ENCODE results near the gene MR1.
A peak's percentile ranks its signal among the peaks of the same experiment; 100 is the strongest.

The MR1 gene

DNA sequence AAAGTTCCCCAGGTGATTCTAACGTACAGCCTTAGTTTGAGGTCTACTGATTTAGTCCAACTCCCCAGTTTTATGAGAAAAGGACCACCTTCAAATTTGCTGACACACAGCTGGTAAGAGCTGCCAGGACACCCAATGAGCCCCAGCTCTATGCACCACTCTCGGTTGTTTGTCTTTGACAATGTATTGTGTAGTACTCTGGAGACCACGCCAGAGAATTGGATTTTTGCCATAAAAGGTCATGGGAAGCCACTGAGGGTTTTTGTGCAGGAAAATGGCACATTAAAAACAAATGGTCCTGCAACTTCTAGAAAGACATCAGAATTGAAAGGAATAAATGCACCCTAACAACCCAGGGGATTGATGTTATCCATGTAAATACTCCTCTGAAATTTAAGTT lies 47.6 kb downstream of the MR1 start:
- no peak overlapping the region for H3K4me3 ChIP-seq (ENCODE audit: low read length)
- H3K27me3 ChIP-seq (ENCODE audit: control insufficient read depth, insufficient read depth, low read length): no peaks in the 10 kb centered on the region
- H3K9ac ChIP-seq (ENCODE audit: low read length): no peak overlapping the region
- no peak overlapping the region for H3K27ac ChIP-seq (ENCODE audit: low read depth, low read length)
- no peaks in the 10 kb centered on the region for H3K36me3 ChIP-seq (ENCODE audit: control insufficient read depth, insufficient read depth, low read length)
- H3K4me1 ChIP-seq (ENCODE audit: control insufficient read depth, insufficient read depth, low read length): peaks cover 4% of the 10 kb centered on the region

- Histone ChIP-seq H3K27ac (ENCODE audit: low read depth, low read length) (no peak overlapping the region), H3K4me1 (ENCODE audit: control insufficient read depth, insufficient read depth, low read length) (no peaks in the 10 kb centered on the region), H3K4me3 (ENCODE audit: low read length) (no peak overlapping the region), H3K9ac (ENCODE audit: low read length) (no peak overlapping the region), H3K27me3 (ENCODE audit: control insufficient read depth, insufficient read depth, low read length) (no peaks in the 10 kb centered on the region), H3K36me3 (ENCODE audit: control insufficient read depth, insufficient read depth, low read length) (no peaks in the 10 kb centered on the region)
Observed at GRCh38 chr1:181083842-181084605, 50.2 kb downstream of the MR1 start.

- no peaks in the 10 kb centered on the region for H3K4me1 ChIP-seq (ENCODE audit: control insufficient read depth, insufficient read depth, low read length)
- no peaks in the 10 kb centered on the region for H3K27me3 ChIP-seq (ENCODE audit: control insufficient read depth, insufficient read depth, low read length)
- no peaks in the 10 kb centered on the region for H3K36me3 ChIP-seq (ENCODE audit: control insufficient read depth, insufficient read depth, low read length)
- no peak overlapping the region for H3K9ac ChIP-seq (ENCODE audit: low read length)
- no peak overlapping the region for H3K4me3 ChIP-seq (ENCODE audit: low read length)
- no peak overlapping the region for H3K27ac ChIP-seq (ENCODE audit: low read depth, low read length)
Observed at GRCh38 chr1:181084606-181084969, 50.8 kb downstream of the MR1 start.

GRCh38 chr1:181086091-181086490 lies 52.3 kb downstream of the MR1 start:
- no peak overlapping the region for H3K27ac ChIP-seq (ENCODE audit: low read depth, low read length)
- H3K4me3 ChIP-seq (ENCODE audit: low read length): no peak overlapping the region
- H3K9ac ChIP-seq (ENCODE audit: low read length): no peak overlapping the region
- no peaks in the 10 kb centered on the region for H3K27me3 ChIP-seq (ENCODE audit: control insufficient read depth, insufficient read depth, low read length)
- H3K36me3 ChIP-seq (ENCODE audit: control insufficient read depth, insufficient read depth, low read length): no peaks in the 10 kb centered on the region
- no peaks in the 10 kb centered on the region for H3K4me1 ChIP-seq (ENCODE audit: control insufficient read depth, insufficient read depth, low read length)

- H3K36me3 ChIP-seq (ENCODE audit: control insufficient read depth, insufficient read depth, low read length): no peaks in the 10 kb centered on the region
- H3K4me3 ChIP-seq (ENCODE audit: low read length): no peak overlapping the region
- no peak overlapping the region for H3K27ac ChIP-seq (ENCODE audit: low read depth, low read length)
- H3K27me3 ChIP-seq (ENCODE audit: control insufficient read depth, insufficient read depth, low read length): no peaks in the 10 kb centered on the region
- no peaks in the 10 kb centered on the region for H3K4me1 ChIP-seq (ENCODE audit: control insufficient read depth, insufficient read depth, low read length)
- no peak overlapping the region for H3K9ac ChIP-seq (ENCODE audit: low read length)
Observed at GRCh38 chr1:181086926-181087325, 53.1 kb downstream of the MR1 start.

- Histone ChIP-seq H3K36me3 (ENCODE audit: control insufficient read depth, insufficient read depth, low read length) (no peaks in the 10 kb centered on the region), H3K27me3 (ENCODE audit: control insufficient read depth, insufficient read depth, low read length) (no peaks in the 10 kb centered on the region), H3K9ac (ENCODE audit: low read length) (no peak overlapping the region), H3K4me1 (ENCODE audit: control insufficient read depth, insufficient read depth, low read length) (no peaks in the 10 kb centered on the region), H3K4me3 (ENCODE audit: low read length) (no peak overlapping the region), H3K27ac (ENCODE audit: low read depth, low read length) (no peak overlapping the region)
Observed at GRCh38 chr1:181087400-181087901, 53.7 kb downstream of the MR1 start.

GRCh38 chr1:181088079-181089016 lies 54.6 kb downstream of the MR1 start, which contains the start of gene IER5:
Gene IER5 (plus strand): TSS chr1:181088700. CDS start chr1:181088903, 203 bp downstream.
- H3K4me1 ChIP-seq (ENCODE audit: control insufficient read depth, insufficient read depth, low read length): no peaks in the 10 kb centered on the region
- H3K27me3 ChIP-seq (ENCODE audit: control insufficient read depth, insufficient read depth, low read length): no peaks in the 10 kb centered on the region
- H3K27ac ChIP-seq (ENCODE audit: low read depth, low read length): peak within 1 kb of the TSS; percentile 91
- H3K36me3 ChIP-seq (ENCODE audit: control insufficient read depth, insufficient read depth, low read length): no peaks in the 10 kb centered on the region
- peak within 1 kb of the TSS; percentile 70 for H3K4me3 ChIP-seq (ENCODE audit: low read length)
- H3K9ac ChIP-seq (ENCODE audit: low read length): peak within 1 kb of the TSS; percentile 64

DNA sequence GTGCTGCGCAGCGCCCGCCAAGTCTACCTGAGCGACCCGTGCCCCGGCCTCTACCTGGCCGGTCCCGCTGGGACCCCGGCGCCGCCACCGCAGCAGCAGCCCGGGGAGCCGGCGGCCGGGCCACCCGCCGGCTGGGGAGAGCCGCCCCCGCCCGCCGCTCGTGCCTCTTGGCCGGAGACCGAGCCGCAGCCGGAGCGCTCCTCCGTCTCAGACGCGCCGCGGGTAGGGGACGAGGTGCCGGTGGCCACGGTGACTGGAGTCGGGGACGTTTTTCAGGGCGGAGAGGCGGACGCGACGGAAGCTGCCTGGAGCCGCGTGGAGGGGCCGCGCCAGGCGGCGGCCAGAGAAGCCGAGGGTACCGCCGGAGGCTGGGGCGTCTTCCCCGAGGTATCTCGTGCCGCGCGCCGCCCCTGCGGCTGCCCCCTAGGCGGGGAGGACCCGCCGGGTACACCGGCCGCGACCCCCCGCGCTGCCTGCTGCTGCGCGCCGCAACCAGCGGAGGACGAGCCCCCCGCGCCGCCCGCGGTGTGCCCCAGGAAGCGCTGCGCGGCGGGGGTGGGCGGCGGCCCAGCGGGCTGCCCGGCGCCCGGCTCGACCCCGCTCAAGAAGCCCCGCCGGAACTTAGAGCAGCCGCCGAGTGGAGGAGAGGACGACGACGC lies 55.4 kb downstream of the MR1 start:
- peak overlapping the region; percentile 91 for H3K27ac ChIP-seq (ENCODE audit: low read depth, low read length)
- H3K4me1 ChIP-seq (ENCODE audit: control insufficient read depth, insufficient read depth, low read length): peaks cover 1% of the 10 kb centered on the region
- H3K4me3 ChIP-seq (ENCODE audit: low read length): peak overlapping the region; percentile 70
- no peaks in the 10 kb centered on the region for H3K27me3 ChIP-seq (ENCODE audit: control insufficient read depth, insufficient read depth, low read length)
- H3K36me3 ChIP-seq (ENCODE audit: control insufficient read depth, insufficient read depth, low read length): no peaks in the 10 kb centered on the region
- H3K9ac ChIP-seq (ENCODE audit: low read length): peak overlapping the region; percentile 64

- Histone ChIP-seq H3K4me3 (ENCODE audit: low read length) (peak overlapping the region; percentile 70), H3K9ac (ENCODE audit: low read length) (peak overlapping the region; percentile 28), H3K27ac (ENCODE audit: low read depth, low read length) (peak overlapping the region; percentile 91), H3K36me3 (ENCODE audit: control insufficient read depth, insufficient read depth, low read length) (no peaks in the 10 kb centered on the region), H3K27me3 (ENCODE audit: control insufficient read depth, insufficient read depth, low read length) (no peaks in the 10 kb centered on the region), H3K4me1 (ENCODE audit: control insufficient read depth, insufficient read depth, low read length) (peaks cover 9% of the 10 kb centered on the region)
Observed at GRCh38 chr1:181089676-181090544, 56.1 kb downstream of the MR1 start.

GRCh38 chr1:181090641-181091126 lies 56.9 kb downstream of the MR1 start:
- H3K36me3 ChIP-seq (ENCODE audit: control insufficient read depth, insufficient read depth, low read length): no peaks in the 10 kb centered on the region
- H3K27me3 ChIP-seq (ENCODE audit: control insufficient read depth, insufficient read depth, low read length): no peaks in the 10 kb centered on the region
- H3K9ac ChIP-seq (ENCODE audit: low read length): no peak overlapping the region
- H3K4me1 ChIP-seq (ENCODE audit: control insufficient read depth, insufficient read depth, low read length): peaks cover 16% of the 10 kb centered on the region
- peak overlapping the region; percentile 91 for H3K27ac ChIP-seq (ENCODE audit: low read depth, low read length)
- peak overlapping the region; percentile 70 for H3K4me3 ChIP-seq (ENCODE audit: low read length)

DNA sequence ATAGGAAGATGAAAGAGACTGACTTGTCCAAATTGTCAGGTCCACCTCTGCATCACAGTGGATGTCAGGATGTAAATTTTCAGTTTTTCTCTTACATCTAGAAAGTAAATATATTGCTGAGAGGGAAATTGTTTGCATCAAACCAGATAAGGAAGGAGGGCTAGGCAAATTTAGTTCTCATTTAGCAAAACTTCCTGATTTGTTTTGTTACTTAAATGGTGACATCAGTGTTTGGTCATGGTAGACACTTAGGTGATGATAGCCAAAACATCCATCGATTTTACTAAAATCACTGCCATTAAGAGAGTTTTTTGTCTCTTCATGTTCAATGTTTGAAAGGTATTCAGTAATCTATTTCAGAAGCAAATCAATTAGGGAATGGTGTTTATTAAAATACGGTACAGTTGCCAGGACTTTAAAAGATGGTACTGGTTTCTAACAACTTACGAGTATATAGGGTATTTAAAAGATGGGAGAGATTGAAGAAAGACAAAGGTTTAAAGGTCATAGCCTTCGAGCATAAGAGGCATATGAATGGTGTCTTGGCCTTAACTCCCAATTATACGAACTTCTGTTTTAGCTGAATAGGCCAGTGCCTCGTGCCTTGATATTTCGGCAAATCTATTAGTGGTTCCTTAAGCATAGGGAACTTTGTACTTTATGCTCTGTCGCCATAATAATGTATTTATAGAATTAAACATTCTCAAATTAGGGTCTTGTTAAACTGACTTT lies 57.7 kb downstream of the MR1 start:
- Histone ChIP-seq H3K27me3 (ENCODE audit: control insufficient read depth, insufficient read depth, low read length) (no peaks in the 10 kb centered on the region), H3K27ac (ENCODE audit: low read depth, low read length) (peak overlapping the region; percentile 91), H3K36me3 (ENCODE audit: control insufficient read depth, insufficient read depth, low read length) (no peaks in the 10 kb centered on the region), H3K4me1 (ENCODE audit: control insufficient read depth, insufficient read depth, low read length) (peaks cover 23% of the 10 kb centered on the region), H3K9ac (ENCODE audit: low read length) (no peak overlapping the region), H3K4me3 (ENCODE audit: low read length) (peak overlapping the region; percentile 70)
